A549 (cell line): ENCODE data around the gene ZFP36L1.

Experiments used
- CEBPB ChIP-seq, 2 experiments: fragments of >200 bp in 1 of 2; sonication (Bioruptor Twin) in 1 of 2; formaldehyde crosslinking in 1 of 2; IDR thresholded peaks; 2 replicates each; pipeline ENCODE4 v1.6.1; 2012 to 2016
- CHD2 ChIP-seq: fragments of 150-350 bp; IDR thresholded peaks from 2 replicates; pipeline ENCODE4 v1.6.1; 2014; ENCODE audit warnings: low read length; ENCODE audit not compliant: partially characterized antibody
- CTCF ChIP-seq: fragments of >200 bp; sonication (Bioruptor Twin); formaldehyde crosslinking; IDR thresholded peaks from 3 replicates; pipeline ENCODE4 v1.5.1; 2016
- EP300 ChIP-seq, 2 experiments: fragments of >200 bp; sonication (Bioruptor Twin); formaldehyde crosslinking; IDR thresholded peaks; 2 replicates in 1 of 2; 3 replicates in 1 of 2; pipeline ENCODE4 v1.6.1; 2016 to 2017
- FOSL2 ChIP-seq, 2 experiments: fragments of 450-650 bp in 1 of 2; fragments of >200 bp in 1 of 2; sonication (Bioruptor Twin) in 1 of 2; formaldehyde crosslinking; IDR thresholded peaks; 2 replicates each; pipeline versions ENCODE4 v1.5.0 to v1.6.1; 2016 to 2020; ENCODE audit warnings: mild to moderate bottlenecking in 1 of 2, moderate library complexity in 1 of 2
- HDAC2 ChIP-seq: fragments of 200-600 bp; sonication (generic); IDR thresholded peaks from 2 replicates; pipeline ENCODE4 v1.6.1; 2016
- HOXA7 ChIP-seq: fragments of 250-450 bp; sonication (Bioruptor Pico); IDR thresholded peaks from 2 replicates; pipeline ENCODE4 v1.5.0; 2020; ENCODE audit warnings: mild to moderate bottlenecking, moderate library complexity
- HOXB13 ChIP-seq: fragments of 250-450 bp; sonication (Bioruptor Pico); IDR thresholded peaks from 2 replicates; pipeline ENCODE4 v1.5.0; 2020; ENCODE audit warnings: low read depth, mild to moderate bottlenecking, moderate library complexity
- JUN ChIP-seq, 2 experiments: fragments of >200 bp; sonication (Bioruptor Twin); formaldehyde crosslinking; IDR thresholded peaks; 2 replicates in 1 of 2; 3 replicates in 1 of 2; pipeline ENCODE4 v1.6.1; 2016 to 2017
- MYC ChIP-seq: IDR thresholded peaks from 2 replicates; pipeline ENCODE4 v1.6.1; 2012; ENCODE audit warnings: mild to moderate bottlenecking, inconsistent platforms, low read length, improper control_type of control experiment, borderline replicate concordance
- POLR2A ChIP-seq: IDR thresholded peaks from 2 replicates; pipeline ENCODE4 v1.6.1; 2012; ENCODE audit warnings: mild to moderate bottlenecking, low read length
- RARB ChIP-seq: fragments of 250-450 bp; sonication (Bioruptor Pico); IDR thresholded peaks from 2 replicates; pipeline ENCODE4 v1.8.0; 2021; ENCODE audit warnings: mild to moderate bottlenecking, moderate library complexity
- RFX5 ChIP-seq: fragments of 450-650 bp; IDR thresholded peaks from 2 replicates; pipeline ENCODE4 v1.7.1; 2014; ENCODE audit warnings: antibody characterized with exemption, mild to moderate bottlenecking, moderate library complexity
- SMC3 ChIP-seq: fragments of >200 bp; sonication (Bioruptor Twin); formaldehyde crosslinking; IDR thresholded peaks from 3 replicates; pipeline ENCODE4 v1.6.1; 2018; ENCODE audit warnings: inconsistent platforms

DNA sequence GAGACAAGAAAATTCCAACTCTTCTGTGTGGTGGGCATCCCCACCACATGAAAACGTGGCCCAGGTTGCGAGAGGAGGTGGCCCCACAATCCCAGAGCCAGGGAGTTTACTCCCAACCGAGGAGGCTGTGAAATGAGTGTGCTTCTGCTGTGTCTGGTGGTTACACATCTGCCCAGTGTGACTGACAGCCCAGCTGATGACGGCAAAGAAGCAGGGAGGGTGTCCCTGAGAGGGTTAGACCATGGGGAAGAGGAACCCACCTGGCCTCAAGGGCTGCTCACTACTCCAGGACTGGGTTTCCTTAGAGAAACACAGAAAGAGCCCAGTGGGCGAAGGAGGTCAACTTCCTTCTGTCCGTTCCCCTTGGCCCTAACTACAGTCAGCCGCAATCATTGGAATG is 24.6 kb downstream of the ZFP36L1 start:
- TF ChIP-seq CTCF (no peak), MYC (no peak), JUN (IDR thresholded peaks at IDR 0.05) (no peak), RARB (CRISPR knock-in tag) (no peak), CHD2 (no peak), FOSL2 (IDR thresholded peaks at IDR 0.05) (no peak), FOSL2 (CRISPR knock-in tag; IDR thresholded peaks at IDR 0.05) (no peak), SMC3 (no peak), EP300 (IDR thresholded peaks at IDR 0.05) (no peak), POLR2A (no peak), HDAC2 (no peak), HOXB13 (CRISPR knock-in tag) (no peak), CEBPB (IDR thresholded peaks at IDR 0.05) (no peak), RFX5 (no peak), HOXA7 (CRISPR knock-in tag) (no peak)
